Tibial nerve (tissue), 4 donors: Measurements from ENCODE around the gene MTCH2. TPM values are rescaled to one million over a fixed set of nuclear protein-coding genes. Genes with fewer than 3 reads are reported as not detected.
"Not testable (repeated sequence)": the region's sequence is repeated elsewhere in the genome, so short reads cannot be mapped to it uniquely, and the experiment has no call there.

ENCODE experiments used
- DNase-seq, 2 donors: peaks; one replicate each; pipeline ENCODE4 v3.0.0-alpha.2; 2019; ENCODE audit warnings: low spot score in 2 of 2
- H3K27ac ChIP-seq, 4 donors: fragments of 200-600 bp; sonication (generic) in 3 of 4; one replicate each; pipeline ENCODE4 v1.5.1; 2017 to 2019; ENCODE audit warnings: mild to moderate bottlenecking in 1 of 4
- H3K27me3 ChIP-seq, 2 donors: fragments of 200-600 bp; sonication (generic) in 1 of 2; one replicate each; pipeline versions ENCODE4 v1.5.1 to v1.6.0; 2017 to 2019
- H3K36me3 ChIP-seq, 3 donors: fragments of 200-600 bp; sonication (generic); one replicate each; pipeline ENCODE4 v1.5.1; 2018 to 2019
- H3K4me1 ChIP-seq, 4 donors: fragments of 200-600 bp; sonication (generic) in 3 of 4; one replicate each; pipeline ENCODE4 v1.5.1; 2017 to 2019
- H3K4me3 ChIP-seq, 4 donors: fragments of 200-600 bp; sonication (generic) in 3 of 4; one replicate each; pipeline ENCODE4 v1.5.1; 2017 to 2019; ENCODE audit warnings: mild to moderate bottlenecking in 1 of 4, moderate library complexity in 1 of 4
- H3K9me3 ChIP-seq, 4 donors: fragments of 200-600 bp; sonication (generic) in 3 of 4; one replicate each; pipeline ENCODE4 v1.5.1; 2017 to 2019
- EP300 ChIP-seq, 2 donors: sonication (generic); formaldehyde crosslinking; IDR thresholded peaks; one replicate each; pipeline ENCODE4 v1.6.1; 2017; ENCODE audit warnings: antibody characterized with exemption in 2 of 2, mild to moderate bottlenecking in 1 of 2
- POLR2A ChIP-seq, 2 donors: fragments of 450-650 bp; IDR thresholded peaks; one replicate each; pipeline ENCODE4 v1.6.1; 2017; ENCODE audit warnings: antibody characterized with exemption in 2 of 2, mild to moderate bottlenecking in 2 of 2, moderate library complexity in 2 of 2
- WGBS, 2 donors: methylation state at CpG; one replicate each; pipeline ENCODE4 v1.1.5; 2018; 5-methylcytosine and 5-hydroxymethylcytosine counted together
- total RNA-seq, 4 donors: library from RNA; depleted of rRNA; stranded (reverse); fragments of >200 nt; gene quantifications; one replicate each; pipeline ENCODE4 v1.1.0, GENCODE V29; 2016
- TF ChIP-seq, protein P1 (sequence below), 5 experiments: fragments of 200-600 bp in 3 of 5; fragments of 450-650 bp in 2 of 5; sonication (generic) in 3 of 5; IDR thresholded peaks; one replicate each; pipeline ENCODE4 v1.5.1; 2016 to 2019; ENCODE audit warnings: antibody characterized with exemption in 5 of 5, mild to moderate bottlenecking in 3 of 5, moderate library complexity in 2 of 5

MTCH2 gene
- total RNA-seq, 4 donors from 2014 or later = 33.0 to 50.2 (median 36.3) TPM

DNA sequence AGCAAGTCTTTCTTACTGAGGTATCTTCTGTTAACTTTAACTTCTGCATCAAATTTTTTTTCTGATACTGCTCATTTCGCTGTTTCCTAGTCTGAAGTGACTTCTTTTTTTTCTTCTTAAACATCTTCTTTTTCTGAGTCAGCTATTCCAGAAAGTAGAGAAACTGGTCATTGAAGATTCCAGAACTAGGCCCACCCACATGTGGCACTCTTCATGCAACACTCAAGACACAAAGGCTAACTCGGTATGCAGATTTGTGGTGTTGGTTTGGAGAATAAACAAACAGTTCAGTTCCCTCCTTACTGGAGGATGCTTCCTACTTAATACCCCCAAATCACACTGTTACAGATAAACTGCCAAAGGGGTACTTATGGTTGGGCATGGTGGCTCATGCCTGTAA is 25.2 kb upstream of the MTCH2 start:
- no peak for TF ChIP-seq POLR2A (IDR thresholded peaks at IDR 0.05)
- TF ChIP-seq, protein P1, sequence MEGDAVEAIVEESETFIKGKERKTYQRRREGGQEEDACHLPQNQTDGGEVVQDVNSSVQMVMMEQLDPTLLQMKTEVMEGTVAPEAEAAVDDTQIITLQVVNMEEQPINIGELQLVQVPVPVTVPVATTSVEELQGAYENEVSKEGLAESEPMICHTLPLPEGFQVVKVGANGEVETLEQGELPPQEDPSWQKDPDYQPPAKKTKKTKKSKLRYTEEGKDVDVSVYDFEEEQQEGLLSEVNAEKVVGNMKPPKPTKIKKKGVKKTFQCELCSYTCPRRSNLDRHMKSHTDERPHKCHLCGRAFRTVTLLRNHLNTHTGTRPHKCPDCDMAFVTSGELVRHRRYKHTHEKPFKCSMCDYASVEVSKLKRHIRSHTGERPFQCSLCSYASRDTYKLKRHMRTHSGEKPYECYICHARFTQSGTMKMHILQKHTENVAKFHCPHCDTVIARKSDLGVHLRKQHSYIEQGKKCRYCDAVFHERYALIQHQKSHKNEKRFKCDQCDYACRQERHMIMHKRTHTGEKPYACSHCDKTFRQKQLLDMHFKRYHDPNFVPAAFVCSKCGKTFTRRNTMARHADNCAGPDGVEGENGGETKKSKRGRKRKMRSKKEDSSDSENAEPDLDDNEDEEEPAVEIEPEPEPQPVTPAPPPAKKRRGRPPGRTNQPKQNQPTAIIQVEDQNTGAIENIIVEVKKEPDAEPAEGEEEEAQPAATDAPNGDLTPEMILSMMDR (IDR thresholded peaks at IDR 0.05) = no peak
- TF ChIP-seq EP300 (IDR thresholded peaks at IDR 0.05) = no peak
- no peaks in the 10 kb centered on the region for H3K27me3 ChIP-seq
- no peaks in the 10 kb centered on the region for H3K36me3 ChIP-seq
- no peak overlapping the region for H3K4me3 ChIP-seq
- no peaks in the 10 kb centered on the region for H3K9me3 ChIP-seq
- 80 to 89% methylated on average over 2 of the region's 2 CpGs for WGBS, 2 donors
- no peak overlapping the region for H3K27ac ChIP-seq
- H3K4me1 ChIP-seq = no peaks in the 10 kb centered on the region
- DNase-seq = no peak

DNA sequence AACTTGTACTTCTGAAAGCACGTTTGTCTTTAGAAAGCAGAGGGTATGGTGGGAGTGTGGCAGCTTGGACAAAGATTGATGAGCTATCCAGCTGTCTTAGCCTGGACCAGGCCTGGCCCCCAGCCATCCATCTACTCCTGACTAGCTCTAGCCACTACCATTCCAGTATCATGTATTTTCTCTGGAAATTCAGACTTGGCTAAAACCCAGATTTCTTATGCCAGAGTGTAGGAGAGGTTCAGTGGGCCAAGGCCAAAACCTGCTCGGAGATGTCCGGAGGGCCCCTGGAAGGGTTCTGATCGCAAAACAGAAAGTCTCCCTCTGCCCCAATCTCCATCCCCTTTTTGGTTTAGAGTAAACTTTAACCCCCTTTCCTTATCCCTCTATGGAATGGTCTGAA is 24.8 kb upstream of the MTCH2 start:
- Histone ChIP-seq H3K9me3 (no peaks in the 10 kb centered on the region), H3K36me3 (no peaks in the 10 kb centered on the region), H3K27ac (no peak overlapping the region), H3K4me1 (no peaks in the 10 kb centered on the region), H3K4me3 (no peak overlapping the region), H3K27me3 (no peaks in the 10 kb centered on the region)
- TF ChIP-seq POLR2A (IDR thresholded peaks at IDR 0.05) (no peak), EP300 (IDR thresholded peaks at IDR 0.05) (no peak)
- TF ChIP-seq, protein P1 (IDR thresholded peaks at IDR 0.05) = no peak
- 74 to 76% methylated on average over 4 of the region's 4 CpGs for WGBS, 2 donors
- no peak for DNase-seq

DNA sequence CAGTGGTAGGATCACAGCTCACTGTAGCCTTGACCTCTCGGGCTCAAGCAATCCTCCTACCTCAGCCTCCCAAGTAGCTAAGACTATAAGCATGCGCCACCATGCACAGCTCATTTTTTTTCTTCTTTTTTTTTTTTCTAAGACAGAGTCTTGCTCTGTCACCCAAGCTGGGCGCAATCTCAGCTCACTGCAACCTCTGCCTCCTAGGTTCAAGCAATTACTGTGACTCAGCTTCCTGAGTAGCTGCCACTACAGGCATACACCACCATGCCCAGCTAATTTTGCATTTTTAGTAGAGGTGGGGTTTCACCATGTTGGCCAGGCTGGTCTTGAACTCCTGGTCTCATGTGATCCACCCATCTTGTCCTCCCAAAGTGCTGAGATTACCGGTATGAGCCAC is 22.6 kb upstream of the MTCH2 start:
- DNase-seq, H3K9me3 ChIP-seq, H3K4me1 ChIP-seq, H3K4me3 ChIP-seq, H3K36me3 ChIP-seq, H3K27me3 ChIP-seq, H3K27ac ChIP-seq: not testable (repeated sequence)
- WGBS, 2 donors = 85 to 92% methylated on average over 4 of the region's 4 CpGs

DNA sequence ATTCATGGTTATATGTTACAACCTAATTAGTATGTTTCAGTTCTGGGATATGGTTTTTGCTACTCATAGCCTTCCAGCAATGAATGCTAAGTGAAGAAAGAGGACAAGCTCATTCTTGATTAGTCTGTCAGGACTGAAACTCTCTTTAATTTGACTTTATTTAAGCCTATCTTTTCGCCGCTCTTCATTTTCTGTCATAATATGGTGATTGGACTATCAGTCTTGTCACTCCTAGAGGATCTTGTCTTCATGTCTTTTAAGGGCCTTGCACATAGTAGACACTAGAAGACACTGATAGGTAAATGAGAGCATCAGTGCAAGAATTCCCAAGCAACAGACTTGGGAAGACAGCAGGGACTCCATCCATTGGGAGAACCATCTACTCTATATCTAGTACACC is 18.9 kb upstream of the MTCH2 start:
- no peak overlapping the region for H3K27ac ChIP-seq
- no peaks in the 10 kb centered on the region for H3K36me3 ChIP-seq
- WGBS, 2 donors = 96 to 100% methylated on average over 2 of the region's 2 CpGs
- no peaks in the 10 kb centered on the region for H3K4me1 ChIP-seq
- H3K27me3 ChIP-seq = no peaks in the 10 kb centered on the region
- no peak for DNase-seq
- no peak for TF ChIP-seq POLR2A (IDR thresholded peaks at IDR 0.05)
- TF ChIP-seq, protein P1 (IDR thresholded peaks at IDR 0.05) = no peak
- no peak for TF ChIP-seq EP300 (IDR thresholded peaks at IDR 0.05)
- H3K4me3 ChIP-seq = no peak overlapping the region
- no peaks in the 10 kb centered on the region for H3K9me3 ChIP-seq

DNA sequence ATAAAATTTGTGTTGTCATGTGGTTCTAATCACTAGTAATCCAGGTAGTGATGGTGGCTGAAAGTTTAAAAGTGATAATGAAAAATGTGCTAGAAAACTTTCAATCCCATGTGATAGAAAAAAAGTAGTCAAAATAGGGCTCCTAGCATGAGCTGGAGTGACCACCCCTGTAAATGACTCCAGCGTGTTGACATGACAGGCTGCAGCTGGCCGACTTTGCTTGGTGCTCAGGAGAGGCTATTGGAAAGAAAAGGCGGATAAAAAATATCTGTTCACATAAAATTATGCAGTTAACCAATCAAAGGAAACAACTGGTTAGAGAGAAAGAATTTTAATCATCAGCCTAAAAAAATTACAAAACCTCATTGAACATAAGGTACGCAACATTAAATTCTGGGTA is 16.9 kb upstream of the MTCH2 start:
- no peaks in the 10 kb centered on the region for H3K27me3 ChIP-seq
- H3K27ac ChIP-seq = no peak overlapping the region
- H3K4me1 ChIP-seq = no peaks in the 10 kb centered on the region
- TF ChIP-seq EP300 (IDR thresholded peaks at IDR 0.05) (no peak), POLR2A (IDR thresholded peaks at IDR 0.05) (no peak)
- DNase-seq = no peak
- H3K36me3 ChIP-seq = no peaks in the 10 kb centered on the region
- 72 to 73% methylated on average over 4 of the region's 4 CpGs for WGBS, 2 donors
- no peak overlapping the region for H3K4me3 ChIP-seq
- H3K9me3 ChIP-seq = no peaks in the 10 kb centered on the region

DNA sequence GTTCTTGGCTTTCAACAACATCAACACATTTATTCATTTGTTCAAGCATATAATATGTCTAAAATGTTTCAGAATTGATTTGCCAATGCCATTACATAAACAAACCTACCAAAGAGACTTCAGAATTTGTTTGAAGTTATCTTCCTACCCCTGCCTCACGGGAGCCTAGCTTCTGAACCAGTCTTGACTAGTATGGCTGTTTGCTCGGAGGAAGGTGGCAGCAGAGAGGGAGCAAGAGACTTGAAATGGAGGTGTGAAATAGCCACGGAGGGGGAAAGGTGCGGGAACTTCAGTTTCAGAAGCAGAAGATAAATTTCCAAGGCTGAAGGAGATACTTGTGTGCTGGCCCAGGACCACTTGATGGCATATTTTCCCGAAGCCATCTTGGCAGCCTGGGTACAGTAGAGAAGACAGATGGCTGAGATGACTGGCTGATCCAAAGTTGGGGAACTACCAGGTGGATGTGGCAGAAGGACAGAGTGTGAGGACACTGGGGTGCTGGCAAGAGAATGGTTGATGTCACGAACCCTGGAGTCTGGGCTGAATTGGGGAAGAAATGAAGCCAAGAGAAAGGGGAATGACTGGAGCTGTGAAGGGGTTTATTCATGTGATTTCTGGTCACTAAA is 14.0 kb upstream of the MTCH2 start:
- no peaks in the 10 kb centered on the region for H3K4me1 ChIP-seq
- TF ChIP-seq, protein P1 (IDR thresholded peaks at IDR 0.05) = no peak
- TF ChIP-seq EP300 (IDR thresholded peaks at IDR 0.05) (no peak), POLR2A (IDR thresholded peaks at IDR 0.05) (no peak)
- 65 to 70% methylated on average over 6 of the region's 6 CpGs for whole genome bisulfite sequencing, 2 donors

More for the DNA sequence above, 14.0 kb upstream of the MTCH2 start:
- DNase-seq = no peak
- Histone ChIP-seq H3K9me3 (peaks cover 0 to 6% (median 0%) of the 10 kb centered on the region in 4 donors), H3K36me3 (no peaks in the 10 kb centered on the region), H3K4me3 (no peak overlapping the region), H3K27me3 (no peaks in the 10 kb centered on the region), H3K27ac (no peak overlapping the region)
